K562 (cell line): Measurements from ENCODE around the gene RUVBL2. TPM values are rescaled to one million over a fixed set of nuclear protein-coding genes. Genes with fewer than 3 reads are reported as not detected.
A peak's percentile ranks its signal among the peaks of the same experiment; 100 is the strongest.

ENCODE experiments used
- CBX1 ChIP-seq: sonication (generic); IDR thresholded peaks from 2 replicates; pipeline ENCODE4 v1.6.1; 2016; ENCODE audit warnings: antibody characterized with exemption, low read depth, mild to moderate bottlenecking
- CXXC5 ChIP-seq: fragments of 250-450 bp; sonication (Bioruptor Pico); IDR thresholded peaks from 2 replicates; pipeline ENCODE4 v1.8.0; 2022; ENCODE audit warnings: inconsistent platforms, mild to moderate bottlenecking, moderate library complexity
- EGR1 ChIP-seq: fragments of 450-650 bp; conservative IDR thresholded peaks from 2 replicates; pipeline ENCODE4 v1.6.1; 2017; ENCODE audit warnings: mild to moderate bottlenecking
- HMG20A ChIP-seq: fragments of 450-650 bp; formaldehyde crosslinking; conservative IDR thresholded peaks from 2 replicates; pipeline ENCODE4 v1.4.0; 2020; ENCODE audit warnings: mild to moderate bottlenecking, mixed read lengths
- KHSRP ChIP-seq: fragments of 450-650 bp; IDR thresholded peaks from 2 replicates; pipeline ENCODE4 v1.6.1; 2017
- MLX ChIP-seq, 2 experiments: fragments of 450-650 bp in 1 of 2; sonication (generic) in 1 of 2; formaldehyde crosslinking; conservative IDR thresholded peaks; 2 replicates each; pipeline versions ENCODE4 v1.4.0 to v1.8.1; 2020 to 2022; ENCODE audit warnings: mild to moderate bottlenecking in 1 of 2, missing genetic modification reagents in 1 of 2
- RBM39 ChIP-seq: fragments of 200-400 bp; formaldehyde crosslinking; optimal IDR thresholded peaks from 2 replicates; pipeline ENCODE3; 2018; ENCODE audit warnings: low read depth, low read length
- RFX7 ChIP-seq: fragments of 250-450 bp; sonication (Bioruptor Pico); IDR thresholded peaks from 2 replicates; pipeline ENCODE4 v1.5.1; 2021; ENCODE audit warnings: mild to moderate bottlenecking
- TBP ChIP-seq: optimal IDR thresholded peaks from 2 replicates; pipeline ENCODE3; 2011; ENCODE audit warnings: low read depth, low read length, improper control_type of control experiment
- TCF7 ChIP-seq: sonication (generic); IDR thresholded peaks from 2 replicates; pipeline ENCODE4 v1.6.1; 2016; ENCODE audit warnings: antibody characterized with exemption, borderline replicate concordance
- TEAD2 ChIP-seq: fragments of 450-650 bp; IDR thresholded peaks from 2 replicates; pipeline ENCODE4 v1.6.1; 2016; ENCODE audit warnings: missing genetic modification characterization, control low read depth, missing compliant biosample characterization
- THRB ChIP-seq: fragments of 450-650 bp; formaldehyde crosslinking; conservative IDR thresholded peaks from 2 replicates; pipeline ENCODE4 v1.4.0; 2022; ENCODE audit warnings: mild to moderate bottlenecking, missing genetic modification characterization
- ZBTB17 ChIP-seq: fragments of 450-650 bp; formaldehyde crosslinking; IDR thresholded peaks from 2 replicates; pipeline ENCODE4 v1.4.0; 2020; ENCODE audit warnings: mild to moderate bottlenecking
- ZHX1 ChIP-seq: fragments of 150-350 bp; conservative IDR thresholded peaks from 2 replicates; pipeline ENCODE4 v1.6.1; 2014; ENCODE audit warnings: low read length
- ZNF146 ChIP-seq: IDR thresholded peaks from one replicate; pipeline ENCODE4 v1.6.1; 2018; ENCODE audit warnings: missing compliant biosample characterization; ENCODE audit not compliant: unreplicated experiment
- ZNF175 ChIP-seq: fragments of 200-800 bp; sonication (Bioruptor generic); IDR thresholded peaks from 2 replicates; pipeline ENCODE4 v1.6.1; 2016; ENCODE audit warnings: low read depth, mild to moderate bottlenecking, missing genetic modification characterization, missing compliant biosample characterization
- polyA plus RNA-seq, 8 experiments: library from polyadenylated mRNA; depleted of rRNA in 4 of 8; stranded (reverse) in 5 of 8; unstranded in 3 of 8; fragments of >200 nt; fragmentation: Nextera tagmentation in 2 of 8; fragmentation: Illumina TruSeq in 1 of 8; extraction: Ambion mirVana in 2 of 8; extraction: Trizol in 1 of 8; gene quantifications; 2 replicates each; pipeline versions ENCODE4 v1.2.1 to v1.2.3, GENCODE V29; 2011 to 2014; ENCODE audit warnings: inconsistent platforms in 1 of 8, missing spikeins in 1 of 8
- total RNA-seq, 7 experiments: library from RNA; depleted of rRNA in 6 of 7; stranded (reverse); fragments of >200 nt in 6 of 7; fragmentation: Illumina TruSeq in 2 of 7; extraction: Trizol in 2 of 7; gene quantifications; 2 replicates each; pipeline versions ENCODE4 v1.2.1 to v1.2.3, GENCODE V29; 2011 to 2021; ENCODE audit warnings: low replicate concordance in 1 of 7
- TF ChIP-seq, protein P1 (sequence below): fragments of 450-650 bp; conservative IDR thresholded peaks from 2 replicates; pipeline ENCODE4 v1.6.1; 2016; ENCODE audit warnings: missing genetic modification characterization, low read depth, mild to moderate bottlenecking, missing compliant biosample characterization, moderate library complexity
- TF ChIP-seq, protein P2 (sequence below): fragments of 200-400 bp; formaldehyde crosslinking; IDR thresholded peaks from 2 replicates; pipeline ENCODE4 v1.6.1; 2017; ENCODE audit warnings: mild to moderate bottlenecking, low read depth, low read length, moderate library complexity
- TF ChIP-seq, protein P3 (sequence below): fragments of 250-450 bp; sonication (Bioruptor Pico); IDR thresholded peaks from 2 replicates; pipeline ENCODE4 v1.8.0; 2022; ENCODE audit warnings: inconsistent platforms, mild to moderate bottlenecking, moderate library complexity, borderline replicate concordance

The RUVBL2 gene
- total and polyA plus RNA-seq, 9 of the 15 experiments (the other 6 are each of a cell fraction or from before 2014, with no cell fraction given), result 71.4 to 453 (median 237) TPM

GRCh38 chr19:48965806-48966540, 27.7 kb upstream of the RUVBL2 start (continued):
- no peak for TF ChIP-seq ZHX1
- TF ChIP-seq CBX1, result no peak
- TF ChIP-seq, protein P1, sequence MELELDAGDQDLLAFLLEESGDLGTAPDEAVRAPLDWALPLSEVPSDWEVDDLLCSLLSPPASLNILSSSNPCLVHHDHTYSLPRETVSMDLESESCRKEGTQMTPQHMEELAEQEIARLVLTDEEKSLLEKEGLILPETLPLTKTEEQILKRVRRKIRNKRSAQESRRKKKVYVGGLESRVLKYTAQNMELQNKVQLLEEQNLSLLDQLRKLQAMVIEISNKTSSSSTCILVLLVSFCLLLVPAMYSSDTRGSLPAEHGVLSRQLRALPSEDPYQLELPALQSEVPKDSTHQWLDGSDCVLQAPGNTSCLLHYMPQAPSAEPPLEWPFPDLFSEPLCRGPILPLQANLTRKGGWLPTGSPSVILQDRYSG (tag), result no peak
- no peak for TF ChIP-seq KHSRP
- TF ChIP-seq THRB (CRISPR knock-in tag), result no peak
- TF ChIP-seq, protein P2, sequence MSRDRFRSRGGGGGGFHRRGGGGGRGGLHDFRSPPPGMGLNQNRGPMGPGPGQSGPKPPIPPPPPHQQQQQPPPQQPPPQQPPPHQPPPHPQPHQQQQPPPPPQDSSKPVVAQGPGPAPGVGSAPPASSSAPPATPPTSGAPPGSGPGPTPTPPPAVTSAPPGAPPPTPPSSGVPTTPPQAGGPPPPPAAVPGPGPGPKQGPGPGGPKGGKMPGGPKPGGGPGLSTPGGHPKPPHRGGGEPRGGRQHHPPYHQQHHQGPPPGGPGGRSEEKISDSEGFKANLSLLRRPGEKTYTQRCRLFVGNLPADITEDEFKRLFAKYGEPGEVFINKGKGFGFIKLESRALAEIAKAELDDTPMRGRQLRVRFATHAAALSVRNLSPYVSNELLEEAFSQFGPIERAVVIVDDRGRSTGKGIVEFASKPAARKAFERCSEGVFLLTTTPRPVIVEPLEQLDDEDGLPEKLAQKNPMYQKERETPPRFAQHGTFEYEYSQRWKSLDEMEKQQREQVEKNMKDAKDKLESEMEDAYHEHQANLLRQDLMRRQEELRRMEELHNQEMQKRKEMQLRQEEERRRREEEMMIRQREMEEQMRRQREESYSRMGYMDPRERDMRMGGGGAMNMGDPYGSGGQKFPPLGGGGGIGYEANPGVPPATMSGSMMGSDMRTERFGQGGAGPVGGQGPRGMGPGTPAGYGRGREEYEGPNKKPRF, result no peak
- no peak for TF ChIP-seq TCF7
- no peak for TF ChIP-seq TEAD2
- peak; percentile 33 for TF ChIP-seq RBM39
- TF ChIP-seq TBP, result no peak
- TF ChIP-seq ZNF146 (CRISPR knock-in tag), result no peak
- no peak for TF ChIP-seq CXXC5
- no peak for TF ChIP-seq MLX (CRISPR knock-in tag; conservative IDR thresholded peaks at IDR 0.05)
- TF ChIP-seq ZNF175, result no peak
- peak; percentile 50; the same call in 1 of the 2 replicates for TF ChIP-seq ZBTB17 (CRISPR knock-in tag)
- TF ChIP-seq HMG20A, result no peak
- TF ChIP-seq, protein P3, sequence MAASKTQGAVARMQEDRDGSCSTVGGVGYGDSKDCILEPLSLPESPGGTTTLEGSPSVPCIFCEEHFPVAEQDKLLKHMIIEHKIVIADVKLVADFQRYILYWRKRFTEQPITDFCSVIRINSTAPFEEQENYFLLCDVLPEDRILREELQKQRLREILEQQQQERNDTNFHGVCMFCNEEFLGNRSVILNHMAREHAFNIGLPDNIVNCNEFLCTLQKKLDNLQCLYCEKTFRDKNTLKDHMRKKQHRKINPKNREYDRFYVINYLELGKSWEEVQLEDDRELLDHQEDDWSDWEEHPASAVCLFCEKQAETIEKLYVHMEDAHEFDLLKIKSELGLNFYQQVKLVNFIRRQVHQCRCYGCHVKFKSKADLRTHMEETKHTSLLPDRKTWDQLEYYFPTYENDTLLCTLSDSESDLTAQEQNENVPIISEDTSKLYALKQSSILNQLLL, result no peak
- TF ChIP-seq RFX7, result 0 out of 2 replicates have a peak, but pooled peaks have one; percentile 47
- 0 out of 2 replicates have a peak, but pooled peaks have one; percentile 4 for TF ChIP-seq EGR1
